HepG2 (cell line): ENCODE data around the gene CCNB2. TPM values are rescaled to one million over a fixed set of nuclear protein-coding genes. Genes with fewer than 3 reads are reported as not detected.
"Not testable (repeated sequence)": the region's sequence is repeated elsewhere in the genome, so short reads cannot be mapped to it uniquely, and the experiment has no call there.

ENCODE experiments used
- ATAC-seq: fragments of 200-7000 bp; cut with Tn5 transposase; 3 replicates; pipeline ENCODE4 v1.9.1; 2020; ENCODE audit warnings: mild to moderate bottlenecking, moderate library complexity
- BruUV-seq: library from RNA; stranded (reverse); fragments of 400-500 nt; replicated peaks from 2 replicates; lab custom pipeline; 2021; lab: Mats Ljungman, UMichigan
- CTCF ChIA-PET: fragments of 300-600 bp; formaldehyde crosslinking; extraction: SDS; loops from one replicate; lab custom pipeline; 2021; ENCODE audit warnings: low total read pairs, inconsistent platforms, low intra/inter-chr PET ratio; lab: Yijun Ruan, JAX
- POLR2A ChIA-PET: fragments of 350-600 bp; sonication (Branson Sonifier 250); formaldehyde crosslinking; loops from one replicate; lab custom pipeline; 2020; ENCODE audit warnings: antibody characterized with exemption, inconsistent platforms; lab: Yijun Ruan, JAX
- DNase-seq: peaks from one replicate; pipeline ENCODE4 v3.0.0-alpha.2; 2015; ENCODE audit warnings: low spot score
- FAIRE-seq: peaks from 3 replicates; lab custom pipeline; 2011; peaks lifted over from hg19 to GRCh38; lab: Jason Lieb, UNC
- H2AFZ ChIP-seq: one replicate; pipeline ENCODE4 v1.6.1; 2011; ENCODE audit warnings: low read length, inconsistent platforms
- H3K27ac ChIP-seq: fragments of 300-600 bp; 3 replicates; pipeline ENCODE4 v1.8.0; 2011; ENCODE audit warnings: mixed run types, mild to moderate bottlenecking, mixed read lengths, low read length, inconsistent platforms; ENCODE audit not compliant: insufficient read depth; ENCODE audit errors: extremely low read length
- H3K27me3 ChIP-seq, 2 experiments: fragments of 200-600 bp in 1 of 2; 2 replicates in 1 of 2; 3 replicates in 1 of 2; pipeline versions ENCODE4 v1.6.0 to v1.8.0; 2011; ENCODE audit warnings: low read length in 2 of 2, mild to moderate bottlenecking in 2 of 2, moderate library complexity in 2 of 2, inconsistent platforms in 1 of 2; ENCODE audit not compliant: insufficient read depth in 2 of 2, control insufficient read depth in 1 of 2
- H3K36me3 ChIP-seq, 2 experiments: fragments of 200-600 bp in 1 of 2; replicated peaks in 1 of 2; 2 replicates in 1 of 2; 3 replicates in 1 of 2; pipeline versions ENCODE4 v1.5.1 to v1.8.0; 2011; ENCODE audit warnings: low read length in 2 of 2, inconsistent platforms in 1 of 2; ENCODE audit not compliant: insufficient read depth in 2 of 2, control insufficient read depth in 1 of 2
- H3K4me1 ChIP-seq: 2 replicates; pipeline ENCODE4 v1.5.1; 2012; ENCODE audit warnings: low read length, inconsistent platforms; ENCODE audit not compliant: insufficient read depth
- H3K4me2 ChIP-seq: 2 replicates; pipeline ENCODE4 v1.6.0; 2011; ENCODE audit warnings: low read depth, low read length, inconsistent platforms
- H3K4me3 ChIP-seq, 3 experiments: fragments of 200-600 bp in 1 of 3; sonication (generic), shearing (Covaris generic) in 1 of 3; replicated peaks in 1 of 3; 2 replicates each; pipeline ENCODE4 v1.5.1; 2011 to 2016; ENCODE audit warnings: low read length in 3 of 3, inconsistent platforms in 2 of 3, low read depth in 2 of 3, mild to moderate bottlenecking in 2 of 3, control low read depth in 1 of 3, mixed read lengths in 1 of 3; ENCODE audit not compliant: insufficient read depth in 1 of 3
- H3K79me2 ChIP-seq: one replicate; pipeline ENCODE4 v1.6.1; 2011; ENCODE audit warnings: low read length, inconsistent platforms; ENCODE audit not compliant: insufficient read depth
- H3K9ac ChIP-seq: 2 replicates; pipeline ENCODE4 v1.6.0; 2011; ENCODE audit warnings: mild to moderate bottlenecking, low read depth, low read length, inconsistent platforms; ENCODE audit not compliant: insufficient read depth
- H3K9me3 ChIP-seq: 2 replicates; pipeline ENCODE4 v1.5.1; 2012; ENCODE audit warnings: mild to moderate bottlenecking, low read length
- H4K20me1 ChIP-seq: 2 replicates; pipeline ENCODE4 v1.6.0; 2011; ENCODE audit warnings: inconsistent platforms, mild to moderate bottlenecking, low read length, moderate library complexity; ENCODE audit not compliant: insufficient read depth
- E2F2 ChIP-seq: sonication (generic); formaldehyde crosslinking; IDR thresholded peaks from 2 replicates; pipeline ENCODE4 v1.4.0; 2020; ENCODE audit warnings: missing genetic modification reagents, borderline replicate concordance
- RORA ChIP-seq: sonication (generic); formaldehyde crosslinking; IDR thresholded peaks from 2 replicates; pipeline ENCODE4 v1.5.0; 2020; ENCODE audit warnings: mild to moderate bottlenecking, missing genetic modification reagents, moderate library complexity
- WGBS: methylation state at CpG from one replicate; pipeline ENCODE4 v1.1.6; 2017; ENCODE audit warnings: low lambda C conversion rate; 5-methylcytosine and 5-hydroxymethylcytosine counted together
- in situ Hi-C: cut with HindIII; loops from 2 replicates; pipeline ENCODE4 v1.10.0; 2017; ENCODE audit warnings: low pct_unique_long_range_greater_than_20kb; ENCODE audit not compliant: extremely low pct_ligation_motif_present
- intact Hi-C: fragments of 100-400 bp; cut with micrococcal nuclease; formaldehyde crosslinking; loops from one replicate; pipeline ENCODE4 v1.10.0; 2022; ENCODE audit not compliant: unreplicated experiment
- polyA plus RNA-seq, 8 experiments: library from polyadenylated mRNA; depleted of rRNA in 3 of 8; stranded (reverse) in 7 of 8; unstranded in 1 of 8; fragments of >200 nt; fragmentation: Illumina TruSeq in 4 of 8; extraction: Trizol in 4 of 8; gene quantifications; 2 replicates each; pipeline versions ENCODE4 v1.2.1 to v1.2.3, GENCODE V29; 2011 to 2016; ENCODE audit warnings: low read depth in 4 of 8, missing spikeins in 1 of 8, mixed read lengths in 1 of 8; ENCODE audit not compliant: insufficient read depth in 1 of 8
- total RNA-seq, 5 experiments: library from RNA; depleted of rRNA; stranded (reverse); fragments of >200 nt; fragmentation: Illumina TruSeq; extraction: Trizol; gene quantifications; 2 replicates each; pipeline ENCODE4 v1.2.3, GENCODE V29; 2016; ENCODE audit warnings: low read depth in 1 of 5

Gene CCNB2
- total and polyA plus RNA-seq, 2 of the 13 experiments (the other 11 are each of a cell fraction or from before 2014, with no cell fraction given): 43.5 to 80.9 TPM

- TF ChIP-seq E2F2 (CRISPR knock-in tag): no peak
- no peak for TF ChIP-seq RORA (CRISPR knock-in tag)
- TF ChIP-seq, all 625 proteins: peak for 0
Measured at GRCh38 chr15:59124261-59124660, 19.3 kb downstream of the CCNB2 start (continued).

GRCh38 chr15:59125683-59126082 is 20.7 kb downstream of the CCNB2 start:
- POLR2A ChIA-PET, FAIRE-seq, BruUV-seq: not testable (repeated sequence)

GRCh38 chr15:59127255-59127654 is 22.3 kb downstream of the CCNB2 start:
- POLR2A ChIA-PET, ATAC-seq: not testable (repeated sequence)

More at GRCh38 chr15:59125683-59126082, 20.7 kb downstream of the CCNB2 start:
- H3K4me1 ChIP-seq, H3K27me3 ChIP-seq, H2AFZ ChIP-seq, CTCF ChIA-PET, in situ Hi-C loops, intact Hi-C loops, H3K27ac ChIP-seq, H4K20me1 ChIP-seq, H3K4me3 ChIP-seq, H3K9ac ChIP-seq, H3K79me2 ChIP-seq, H3K4me2 ChIP-seq, ATAC-seq, DNase-seq: not testable (repeated sequence)
- Histone ChIP-seq H3K36me3 (peaks cover 10 to 50% of the 10 kb centered on the region in 2 experiments; a peak in 4 of 5 replicates), H3K9me3 (peaks cover 12% of the 10 kb centered on the region; the same call in 1 of the 2 replicates)
- WGBS: 97% methylated on average over 4 of the region's 4 CpGs

More at GRCh38 chr15:59127255-59127654, 22.3 kb downstream of the CCNB2 start:
- peaks cover 15 to 56% of the 10 kb centered on the region in 2 experiments for H3K36me3 ChIP-seq
- H3K79me2 ChIP-seq, H3K27me3 ChIP-seq, intact Hi-C loops, H3K4me3 ChIP-seq, H3K27ac ChIP-seq, H2AFZ ChIP-seq, DNase-seq, H3K4me2 ChIP-seq, FAIRE-seq, H4K20me1 ChIP-seq, H3K4me1 ChIP-seq, BruUV-seq, CTCF ChIA-PET, in situ Hi-C loops, H3K9ac ChIP-seq: not testable (repeated sequence)
- H3K9me3 ChIP-seq: peaks cover 12% of the 10 kb centered on the region; the same call in 1 of the 2 replicates
- 100% methylated on average over 1 of the region's 1 CpG for WGBS
